ENCODE measurements around the gene OVCH2.

GRCh38 chr11:7667460-7667859, 38.8 kb downstream of the OVCH2 start:
- no peak for TF ChIP-seq JUND (IDR thresholded peaks at IDR 0.05)
- no peak for TF ChIP-seq CTCF (IDR thresholded peaks at IDR 0.05; ENCODE audit: low read depth, low read length, missing input control)
- no peak for TF ChIP-seq SP1 (IDR thresholded peaks at IDR 0.05)
- TF ChIP-seq EGR1 (IDR thresholded peaks at IDR 0.05; ENCODE audit: low read depth in 2 of 2): no peak
- no peak for TF ChIP-seq MAX (IDR thresholded peaks at IDR 0.05)
- TF ChIP-seq ZBTB33 (IDR thresholded peaks at IDR 0.05): no peak
- TF ChIP-seq FOXA1 (IDR thresholded peaks at IDR 0.05): no peak
